Smooth muscle cell (in vitro differentiated cells): ENCODE data around the gene AFF3. TPM values are rescaled to one million over a fixed set of nuclear protein-coding genes. Genes with fewer than 3 reads are reported as not detected.

Experiments
- DNase-seq: peaks from one replicate; lab custom pipeline; 2025; ENCODE audit not compliant: unreplicated experiment; lab: John Stamatoyannopoulos, UW
- H2AFZ ChIP-seq: fragments of 200-600 bp; sonication (generic); 2 replicates; pipeline ENCODE4 v1.6.0; 2016; ENCODE audit warnings: antibody characterized with exemption, low read depth, mild to moderate bottlenecking
- H3F3A ChIP-seq: fragments of 200-600 bp; sonication (generic); 2 replicates; pipeline ENCODE4 v1.6.0; 2017; ENCODE audit warnings: antibody characterized with exemption, low read depth
- H3K27ac ChIP-seq: fragments of 200-600 bp; sonication (generic); 2 replicates; pipeline ENCODE4 v1.5.1; 2016; ENCODE audit warnings: low read depth, mild to moderate bottlenecking
- H3K27me3 ChIP-seq: fragments of 200-600 bp; sonication (generic); 2 replicates; pipeline ENCODE4 v1.6.1; 2016; ENCODE audit warnings: low read depth, mild to moderate bottlenecking
- H3K36me3 ChIP-seq: fragments of 200-600 bp; sonication (generic); 2 replicates; pipeline ENCODE4 v1.5.1; 2016; ENCODE audit warnings: low read depth
- H3K4me1 ChIP-seq: fragments of 200-600 bp; sonication (generic); 2 replicates; pipeline ENCODE4 v1.5.1; 2016; ENCODE audit warnings: low read depth
- H3K4me2 ChIP-seq: fragments of 200-600 bp; sonication (generic); 2 replicates; pipeline ENCODE4 v1.6.0; 2016; ENCODE audit warnings: mild to moderate bottlenecking
- H3K4me3 ChIP-seq: fragments of 200-600 bp; sonication (generic); 2 replicates; pipeline ENCODE4 v1.5.1; 2016; ENCODE audit warnings: mild to moderate bottlenecking
- H3K79me2 ChIP-seq: fragments of 200-600 bp; sonication (generic); 2 replicates; pipeline ENCODE4 v1.6.0; 2016; ENCODE audit warnings: low read depth, mild to moderate bottlenecking
- H3K9ac ChIP-seq: fragments of 200-600 bp; sonication (generic); 2 replicates; pipeline ENCODE4 v1.6.0; 2016; ENCODE audit warnings: low read depth
- H3K9me3 ChIP-seq: fragments of 200-600 bp; sonication (generic); replicated peaks from 2 replicates; pipeline ENCODE4 v1.5.1; 2016; ENCODE audit warnings: low read depth
- H4K20me1 ChIP-seq: fragments of 200-600 bp; sonication (generic); 2 replicates; pipeline ENCODE4 v1.6.0; 2016; ENCODE audit warnings: low read depth
- WGBS: methylation state at CpG from one replicate; pipeline ENCODE4 v1.1.7; 2016; ENCODE audit warnings: low lambda C conversion rate; 5-methylcytosine and 5-hydroxymethylcytosine counted together
- polyA plus RNA-seq: library from polyadenylated mRNA; unstranded; fragments of >200 nt; fragmentation: Nextera tagmentation; extraction: Ambion mirVana; gene quantifications from 2 replicates; pipeline ENCODE4 v1.2.1, GENCODE V29; 2016
- total RNA-seq: library from RNA; depleted of rRNA; stranded (reverse); fragments of >200 nt; gene quantifications from 2 replicates; pipeline ENCODE4 v1.2.3, GENCODE V29; 2014
- TF ChIP-seq, protein P1 (sequence below): fragments of 200-600 bp; sonication (generic); IDR thresholded peaks from 2 replicates; pipeline ENCODE4 v1.5.1; 2017; ENCODE audit warnings: borderline replicate concordance, mild to moderate bottlenecking, antibody characterized with exemption; ENCODE audit not compliant: insufficient read depth, poor library complexity, severe bottlenecking

AFF3 gene
- total and polyA plus RNA-seq, 2 experiments from 2014 or later, result 0.27 to 0.39 TPM

DNA sequence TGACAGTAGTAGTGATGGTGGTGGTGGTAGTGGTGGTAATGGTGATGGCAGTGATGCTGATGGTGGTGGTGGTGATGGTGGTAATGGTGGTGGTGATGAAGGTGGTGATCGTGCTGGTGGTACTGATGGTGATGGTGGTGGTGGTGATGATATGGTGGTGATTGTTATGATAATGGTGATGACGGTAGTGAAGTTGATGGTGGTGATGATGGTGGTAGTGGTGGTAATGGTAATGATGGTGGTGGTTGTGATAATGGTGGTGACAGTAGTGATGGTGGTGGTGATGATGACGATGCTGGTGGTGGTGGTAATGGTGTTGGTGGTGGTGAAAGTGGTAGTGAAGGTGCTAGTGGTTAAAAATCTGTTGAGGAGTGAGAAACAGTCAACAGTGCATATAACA is 125.6 kb downstream of the AFF3 start:
- TF ChIP-seq, protein P1, sequence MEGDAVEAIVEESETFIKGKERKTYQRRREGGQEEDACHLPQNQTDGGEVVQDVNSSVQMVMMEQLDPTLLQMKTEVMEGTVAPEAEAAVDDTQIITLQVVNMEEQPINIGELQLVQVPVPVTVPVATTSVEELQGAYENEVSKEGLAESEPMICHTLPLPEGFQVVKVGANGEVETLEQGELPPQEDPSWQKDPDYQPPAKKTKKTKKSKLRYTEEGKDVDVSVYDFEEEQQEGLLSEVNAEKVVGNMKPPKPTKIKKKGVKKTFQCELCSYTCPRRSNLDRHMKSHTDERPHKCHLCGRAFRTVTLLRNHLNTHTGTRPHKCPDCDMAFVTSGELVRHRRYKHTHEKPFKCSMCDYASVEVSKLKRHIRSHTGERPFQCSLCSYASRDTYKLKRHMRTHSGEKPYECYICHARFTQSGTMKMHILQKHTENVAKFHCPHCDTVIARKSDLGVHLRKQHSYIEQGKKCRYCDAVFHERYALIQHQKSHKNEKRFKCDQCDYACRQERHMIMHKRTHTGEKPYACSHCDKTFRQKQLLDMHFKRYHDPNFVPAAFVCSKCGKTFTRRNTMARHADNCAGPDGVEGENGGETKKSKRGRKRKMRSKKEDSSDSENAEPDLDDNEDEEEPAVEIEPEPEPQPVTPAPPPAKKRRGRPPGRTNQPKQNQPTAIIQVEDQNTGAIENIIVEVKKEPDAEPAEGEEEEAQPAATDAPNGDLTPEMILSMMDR, result no peak
- 100% methylated on average over 3 of the region's 3 CpGs for WGBS

DNA sequence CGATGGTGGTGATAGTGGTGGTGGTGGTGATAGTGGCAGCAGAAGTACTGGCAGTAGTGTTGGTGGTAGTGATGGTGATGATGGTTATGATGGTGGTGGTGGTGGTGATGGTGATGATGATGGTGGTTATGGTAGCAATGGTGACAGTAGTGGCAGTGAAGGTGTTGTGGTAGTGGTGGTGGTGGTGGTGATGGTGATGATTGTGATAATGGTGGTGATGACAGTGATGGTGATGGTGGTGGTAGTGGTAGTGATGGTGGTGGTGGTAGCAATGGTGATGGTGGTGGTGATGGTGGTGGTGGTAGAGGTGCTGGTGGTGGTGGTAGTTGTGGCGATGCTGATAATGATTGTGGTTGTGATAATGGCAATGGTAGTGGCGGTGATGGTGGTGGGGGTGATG is 126.5 kb downstream of the AFF3 start:
- H3K4me1 ChIP-seq, result peaks cover 15% of the 10 kb centered on the region
- H3K4me3 ChIP-seq, result no peak overlapping the region
- no peaks in the 10 kb centered on the region for H3K27me3 ChIP-seq

More for the DNA sequence above, 125.6 kb downstream of the AFF3 start:
- peaks cover 15% of the 10 kb centered on the region for H3K4me1 ChIP-seq
- no peak for DNase-seq
- peaks cover 6% of the 10 kb centered on the region for H3K27me3 ChIP-seq
- no peaks in the 10 kb centered on the region for H3K79me2 ChIP-seq
- no peaks in the 10 kb centered on the region for H3K36me3 ChIP-seq
- H3K27ac ChIP-seq, result no peak overlapping the region
- no peak overlapping the region for H3K9ac ChIP-seq
- no peaks in the 10 kb centered on the region for H4K20me1 ChIP-seq
- H3K4me2 ChIP-seq, result no peak overlapping the region
- H3K9me3 ChIP-seq, result no peaks in the 10 kb centered on the region
- no peak overlapping the region for H3K4me3 ChIP-seq
- peaks cover 18% of the 10 kb centered on the region for H3F3A ChIP-seq
- no peak overlapping the region for H2AFZ ChIP-seq

DNA sequence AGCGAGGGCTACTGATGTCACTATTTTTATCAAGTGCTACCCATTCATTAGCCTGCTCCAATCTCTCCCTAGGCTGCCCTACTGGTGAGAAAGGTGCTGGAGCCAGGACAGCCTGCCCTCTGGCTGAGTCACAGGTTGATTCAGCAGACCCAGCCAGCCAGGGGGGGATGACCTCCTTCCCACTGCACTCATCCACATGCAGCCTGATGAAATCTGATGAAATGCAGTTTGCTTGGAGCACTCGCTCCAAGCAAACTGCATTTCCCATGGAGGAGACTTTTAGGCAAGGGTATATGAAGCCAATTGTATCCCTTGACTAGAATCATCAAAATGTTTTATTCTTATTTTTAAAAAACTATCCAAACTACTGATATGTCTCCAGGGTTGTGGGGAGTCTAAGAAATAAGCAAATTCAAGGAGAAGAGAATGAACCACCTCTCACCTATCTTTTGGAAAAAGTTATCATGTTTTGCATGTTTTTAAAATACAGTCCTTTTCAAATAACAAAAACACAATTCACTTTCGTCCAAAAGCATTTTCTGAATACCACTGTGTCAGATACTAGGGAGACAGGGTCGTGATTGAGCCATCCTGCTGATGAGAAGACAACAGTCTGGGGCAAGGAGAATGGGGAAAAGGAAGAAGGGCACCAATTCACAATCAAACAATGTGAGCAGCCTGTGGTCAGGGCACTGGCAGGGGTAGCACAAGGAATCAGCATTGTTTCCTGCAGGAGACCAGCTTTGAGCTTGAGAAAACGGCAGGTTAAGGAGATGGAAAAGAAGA is 128.3 kb downstream of the AFF3 start:
- Histone ChIP-seq H3K4me2 (peak overlapping the region; percentile 35), H3K9ac (peak overlapping the region; percentile 83), H3K4me3 (no peak overlapping the region), H3F3A (peaks cover 18% of the 10 kb centered on the region), H4K20me1 (no peaks in the 10 kb centered on the region), H3K4me1 (peaks cover 24% of the 10 kb centered on the region), H2AFZ (no peak overlapping the region), H3K9me3 (no peaks in the 10 kb centered on the region), H3K79me2 (no peaks in the 10 kb centered on the region), H3K36me3 (no peaks in the 10 kb centered on the region), H3K27me3 (no peaks in the 10 kb centered on the region), H3K27ac (peak overlapping the region; percentile 83)
- peak; percentile 6 for DNase-seq
- WGBS, result 57% methylated on average over 5 of the region's 5 CpGs
- TF ChIP-seq, protein P1, result peak; percentile 14

More for the DNA sequence above, 126.5 kb downstream of the AFF3 start:
- TF ChIP-seq, protein P1, result no peak
- H3K79me2 ChIP-seq, result no peaks in the 10 kb centered on the region
- H3K9me3 ChIP-seq, result no peaks in the 10 kb centered on the region
- no peak overlapping the region for H3K9ac ChIP-seq
- DNase-seq, result no peak
- H3K27ac ChIP-seq, result no peak overlapping the region
- H3K36me3 ChIP-seq, result no peaks in the 10 kb centered on the region
- WGBS, result 94% methylated on average over 3 of the region's 3 CpGs
- no peak overlapping the region for H3K4me2 ChIP-seq
- H3F3A ChIP-seq, result peaks cover 18% of the 10 kb centered on the region
- no peak overlapping the region for H2AFZ ChIP-seq
- H4K20me1 ChIP-seq, result no peaks in the 10 kb centered on the region

DNA sequence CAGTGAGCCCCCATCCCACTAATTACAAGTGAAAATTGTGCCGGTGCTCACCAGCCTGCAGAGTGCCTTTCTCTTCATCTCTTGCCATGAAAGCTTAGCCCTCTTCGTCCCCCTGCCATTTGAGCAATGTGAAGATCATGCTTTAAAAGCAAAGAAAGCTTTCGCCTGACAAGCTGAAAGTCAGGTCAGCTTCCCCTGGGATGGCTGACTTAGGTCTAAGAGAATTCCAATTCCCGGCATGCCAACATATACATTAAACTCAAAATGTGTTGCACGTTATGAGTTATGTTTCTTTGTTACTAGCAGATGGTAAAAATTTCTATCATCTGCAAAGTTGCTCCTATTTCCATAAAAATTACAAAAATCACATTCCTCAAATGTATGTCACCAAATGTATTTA is 129.8 kb downstream of the AFF3 start:
- peaks cover 25% of the 10 kb centered on the region for H3K4me1 ChIP-seq
- H3K4me2 ChIP-seq, result peak overlapping the region; percentile 49
- H3K27ac ChIP-seq, result peak overlapping the region; percentile 81
- H3K9ac ChIP-seq, result peak overlapping the region; percentile 17
- no peaks in the 10 kb centered on the region for H3K9me3 ChIP-seq
- no peak overlapping the region for H3K4me3 ChIP-seq
- H3F3A ChIP-seq, result peaks cover 8% of the 10 kb centered on the region
- 93% methylated on average over 5 of the region's 5 CpGs for WGBS
- no peaks in the 10 kb centered on the region for H3K36me3 ChIP-seq
- no peaks in the 10 kb centered on the region for H3K79me2 ChIP-seq
- H2AFZ ChIP-seq, result no peak overlapping the region
- TF ChIP-seq, protein P1, result no peak
- no peaks in the 10 kb centered on the region for H4K20me1 ChIP-seq
- no peaks in the 10 kb centered on the region for H3K27me3 ChIP-seq
- no peak for DNase-seq
